ENCODE measurements around the gene SLC50A1.

The SLC50A1 gene

DNA sequence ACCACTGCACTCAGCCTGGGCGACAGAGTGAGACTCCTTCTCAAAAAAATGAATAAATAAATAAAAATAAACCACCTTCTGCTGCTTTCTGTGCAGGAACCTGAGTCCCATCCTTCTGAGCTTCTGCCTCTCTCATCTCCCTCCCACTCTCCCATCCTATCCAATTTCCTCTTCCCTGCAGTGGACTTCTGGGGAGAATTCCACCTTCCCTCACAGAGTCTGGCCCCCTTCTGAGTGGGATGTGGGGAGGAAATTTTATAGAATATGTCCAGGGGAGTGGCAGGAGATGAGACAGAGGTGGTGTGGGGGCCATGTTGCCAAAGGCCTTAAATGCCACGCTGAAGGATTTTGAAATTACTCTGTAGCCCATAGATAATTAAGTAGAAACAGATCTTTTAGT lies 13.3 kb upstream of the SLC50A1 start:
- Histone ChIP-seq H3K9me3 (ENCODE audit: control insufficient read depth, insufficient read depth, low read depth, low read length) (no peaks in the 10 kb centered on the region), H3K36me3 (ENCODE audit: control insufficient read depth in 2 of 2, insufficient read depth in 1 of 2, low read length in 2 of 2) (no peaks in the 10 kb centered on the region), H3K27ac (ENCODE audit: extremely low read depth, low read depth, low read length) (no peak overlapping the region), H3K4me3 (ENCODE audit: low read depth, low read length) (no peak overlapping the region), H3K4me1 (ENCODE audit: control insufficient read depth, insufficient read depth, low read length) (0 out of 2 replicates have a peak, but pooled peaks cover 4% of the 10 kb centered on the region)
- ChIA-PET CTCF (interaction anchor here (0.7 to 4.2 kb wide), 7 partner anchors 22 to 1320 kb away, joined by 3 to 30 read pairs (median 3); partner anchors contain the start of gene KRTCAP2), POLR2A (no interaction called here)
- TF ChIP-seq ZNF596 (tag by site-specific recombination; IDR thresholded peaks at IDR 0.05) (no peak), ZNF223 (tag by site-specific recombination; IDR thresholded peaks at IDR 0.05) (no peak), ZNF350 (tag by site-specific recombination; IDR thresholded peaks at IDR 0.05) (no peak), ZFP69B (tag by site-specific recombination; IDR thresholded peaks at IDR 0.05) (no peak), HOXC10 (CRISPR knock-in tag; IDR thresholded peaks at IDR 0.05) (no peak), ZNF626 (tag by site-specific recombination; IDR thresholded peaks at IDR 0.05) (no peak), ZNF561 (tag by site-specific recombination; IDR thresholded peaks at IDR 0.05; ENCODE audit: borderline replicate concordance) (no peak), EGR2 (tag by site-specific recombination; IDR thresholded peaks at IDR 0.05; ENCODE audit: low read depth) (peak; percentile 86), GLI4 (tag by site-specific recombination; IDR thresholded peaks at IDR 0.05) (no peak), ZNF221 (tag by site-specific recombination; IDR thresholded peaks at IDR 0.05; ENCODE audit: borderline replicate concordance) (no peak), ZNF558 (tag by site-specific recombination; IDR thresholded peaks at IDR 0.05) (no peak), ZNF501 (tag by site-specific recombination; IDR thresholded peaks at IDR 0.05) (no peak), GLIS1 (tag by site-specific recombination; IDR thresholded peaks at IDR 0.05) (peak; percentile 27; the same call in 1 of the 2 replicates), ZNF239 (tag by site-specific recombination; IDR thresholded peaks at IDR 0.05) (no peak), TRIM28 (IDR thresholded peaks at IDR 0.05; ENCODE audit: borderline replicate concordance, low read length) (no peak), KLF9 (tag by site-specific recombination; IDR thresholded peaks at IDR 0.05; ENCODE audit: low read depth) (no peak), ZNF423 (tag by site-specific recombination; IDR thresholded peaks at IDR 0.05) (no peak), ZFP41 (tag by site-specific recombination; IDR thresholded peaks at IDR 0.05; ENCODE audit: borderline replicate concordance) (no peak), OVOL3 (tag by site-specific recombination; IDR thresholded peaks at IDR 0.05) (no peak), ZIC2 (tag by site-specific recombination; IDR thresholded peaks at IDR 0.05) (peak; percentile 77), ZFHX2 (tag by site-specific recombination; conservative IDR thresholded peaks at IDR 0.05) (peak; percentile 65), ZNF792 (tag by site-specific recombination; IDR thresholded peaks at IDR 0.05) (no peak), ZNF677 (tag by site-specific recombination; IDR thresholded peaks at IDR 0.05) (no peak), ZNF324 (tag by site-specific recombination; IDR thresholded peaks at IDR 0.05) (no peak), ZNF184 (tag by site-specific recombination; IDR thresholded peaks at IDR 0.05) (no peak)
- TF ChIP-seq, protein P1, sequence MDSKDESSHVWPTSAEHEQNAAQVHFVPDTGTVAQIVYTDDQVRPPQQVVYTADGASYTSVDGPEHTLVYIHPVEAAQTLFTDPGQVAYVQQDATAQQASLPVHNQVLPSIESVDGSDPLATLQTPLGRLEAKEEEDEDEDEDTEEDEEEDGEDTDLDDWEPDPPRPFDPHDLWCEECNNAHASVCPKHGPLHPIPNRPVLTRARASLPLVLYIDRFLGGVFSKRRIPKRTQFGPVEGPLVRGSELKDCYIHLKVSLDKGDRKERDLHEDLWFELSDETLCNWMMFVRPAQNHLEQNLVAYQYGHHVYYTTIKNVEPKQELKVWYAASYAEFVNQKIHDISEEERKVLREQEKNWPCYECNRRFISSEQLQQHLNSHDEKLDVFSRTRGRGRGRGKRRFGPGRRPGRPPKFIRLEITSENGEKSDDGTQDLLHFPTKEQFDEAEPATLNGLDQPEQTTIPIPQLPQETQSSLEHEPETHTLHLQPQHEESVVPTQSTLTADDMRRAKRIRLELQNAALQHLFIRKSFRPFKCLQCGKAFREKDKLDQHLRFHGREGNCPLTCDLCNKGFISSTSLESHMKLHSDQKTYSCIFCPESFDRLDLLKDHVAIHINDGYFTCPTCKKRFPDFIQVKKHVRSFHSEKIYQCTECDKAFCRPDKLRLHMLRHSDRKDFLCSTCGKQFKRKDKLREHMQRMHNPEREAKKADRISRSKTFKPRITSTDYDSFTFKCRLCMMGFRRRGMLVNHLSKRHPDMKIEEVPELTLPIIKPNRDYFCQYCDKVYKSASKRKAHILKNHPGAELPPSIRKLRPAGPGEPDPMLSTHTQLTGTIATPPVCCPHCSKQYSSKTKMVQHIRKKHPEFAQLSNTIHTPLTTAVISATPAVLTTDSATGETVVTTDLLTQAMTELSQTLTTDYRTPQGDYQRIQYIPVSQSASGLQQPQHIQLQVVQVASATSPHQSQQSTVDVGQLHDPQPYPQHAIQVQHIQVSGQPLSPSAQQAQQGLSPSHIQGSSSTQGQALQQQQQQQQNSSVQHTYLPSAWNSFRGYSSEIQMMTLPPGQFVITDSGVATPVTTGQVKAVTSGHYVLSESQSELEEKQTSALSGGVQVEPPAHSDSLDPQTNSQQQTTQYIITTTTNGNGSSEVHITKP (tag by site-specific recombination; IDR thresholded peaks at IDR 0.05), result no peak
- TF ChIP-seq, protein P2, sequence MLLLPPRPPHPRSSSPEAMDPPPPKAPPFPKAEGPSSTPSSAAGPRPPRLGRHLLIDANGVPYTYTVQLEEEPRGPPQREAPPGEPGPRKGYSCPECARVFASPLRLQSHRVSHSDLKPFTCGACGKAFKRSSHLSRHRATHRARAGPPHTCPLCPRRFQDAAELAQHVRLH (tag by site-specific recombination; IDR thresholded peaks at IDR 0.05), result no peak
- TF ChIP-seq, protein P3, sequence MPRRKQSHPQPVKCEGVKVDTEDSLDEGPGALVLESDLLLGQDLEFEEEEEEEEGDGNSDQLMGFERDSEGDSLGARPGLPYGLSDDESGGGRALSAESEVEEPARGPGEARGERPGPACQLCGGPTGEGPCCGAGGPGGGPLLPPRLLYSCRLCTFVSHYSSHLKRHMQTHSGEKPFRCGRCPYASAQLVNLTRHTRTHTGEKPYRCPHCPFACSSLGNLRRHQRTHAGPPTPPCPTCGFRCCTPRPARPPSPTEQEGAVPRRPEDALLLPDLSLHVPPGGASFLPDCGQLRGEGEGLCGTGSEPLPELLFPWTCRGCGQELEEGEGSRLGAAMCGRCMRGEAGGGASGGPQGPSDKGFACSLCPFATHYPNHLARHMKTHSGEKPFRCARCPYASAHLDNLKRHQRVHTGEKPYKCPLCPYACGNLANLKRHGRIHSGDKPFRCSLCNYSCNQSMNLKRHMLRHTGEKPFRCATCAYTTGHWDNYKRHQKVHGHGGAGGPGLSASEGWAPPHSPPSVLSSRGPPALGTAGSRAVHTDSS (tag by site-specific recombination; IDR thresholded peaks at IDR 0.05), result no peak
- TF ChIP-seq, protein P4, sequence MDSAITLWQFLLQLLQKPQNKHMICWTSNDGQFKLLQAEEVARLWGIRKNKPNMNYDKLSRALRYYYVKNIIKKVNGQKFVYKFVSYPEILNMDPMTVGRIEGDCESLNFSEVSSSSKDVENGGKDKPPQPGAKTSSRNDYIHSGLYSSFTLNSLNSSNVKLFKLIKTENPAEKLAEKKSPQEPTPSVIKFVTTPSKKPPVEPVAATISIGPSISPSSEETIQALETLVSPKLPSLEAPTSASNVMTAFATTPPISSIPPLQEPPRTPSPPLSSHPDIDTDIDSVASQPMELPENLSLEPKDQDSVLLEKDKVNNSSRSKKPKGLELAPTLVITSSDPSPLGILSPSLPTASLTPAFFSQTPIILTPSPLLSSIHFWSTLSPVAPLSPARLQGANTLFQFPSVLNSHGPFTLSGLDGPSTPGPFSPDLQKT (IDR thresholded peaks at IDR 0.05; ENCODE audit: borderline replicate concordance, low read depth, low read length), result no peak
- TF ChIP-seq, protein P5, sequence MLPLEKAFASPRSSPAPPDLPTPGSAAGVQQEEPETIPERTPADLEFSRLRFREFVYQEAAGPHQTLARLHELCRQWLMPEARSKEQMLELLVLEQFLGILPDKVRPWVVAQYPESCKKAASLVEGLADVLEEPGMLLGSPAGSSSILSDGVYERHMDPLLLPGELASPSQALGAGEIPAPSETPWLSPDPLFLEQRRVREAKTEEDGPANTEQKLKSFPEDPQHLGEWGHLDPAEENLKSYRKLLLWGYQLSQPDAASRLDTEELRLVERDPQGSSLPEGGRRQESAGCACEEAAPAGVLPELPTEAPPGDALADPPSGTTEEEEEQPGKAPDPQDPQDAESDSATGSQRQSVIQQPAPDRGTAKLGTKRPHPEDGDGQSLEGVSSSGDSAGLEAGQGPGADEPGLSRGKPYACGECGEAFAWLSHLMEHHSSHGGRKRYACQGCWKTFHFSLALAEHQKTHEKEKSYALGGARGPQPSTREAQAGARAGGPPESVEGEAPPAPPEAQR (tag by site-specific recombination; IDR thresholded peaks at IDR 0.05), result no peak

Data from HEK293 (cell line).